GM23338 (cell line): ENCODE measurements around the gene DNAI7. TPM values are rescaled to one million over a fixed set of nuclear protein-coding genes. Genes with fewer than 3 reads are reported as not detected.

Experiments
- ATAC-seq: fragments of 200-7000 bp; cut with Tn5 transposase; 3 replicates; pipeline ENCODE4 v1.9.1; 2020
- DNase-seq: peaks from one replicate; pipeline ENCODE4 v3.0.0-alpha.2; 2015; ENCODE audit warnings: low spot score
- H2AFZ ChIP-seq: fragments of 200-600 bp; sonication (generic); 2 replicates; pipeline ENCODE4 v1.8.0; 2016; ENCODE audit warnings: antibody characterized with exemption, mild to moderate bottlenecking, moderate library complexity
- H3F3A ChIP-seq: fragments of 200-600 bp; sonication (generic); replicated peaks from 2 replicates; pipeline ENCODE4 v1.8.0; 2017; ENCODE audit warnings: antibody characterized with exemption, mixed run types, low read depth
- H3K27ac ChIP-seq: fragments of 200-600 bp; sonication (generic); 2 replicates; pipeline ENCODE4 v1.6.1; 2016; ENCODE audit warnings: low read depth
- H3K27me3 ChIP-seq: fragments of 200-600 bp; sonication (generic); 2 replicates; pipeline ENCODE4 v1.8.0; 2016; ENCODE audit warnings: mild to moderate bottlenecking, mixed run types, moderate library complexity; ENCODE audit not compliant: insufficient read depth
- H3K36me3 ChIP-seq: fragments of 200-600 bp; sonication (generic); 2 replicates; pipeline ENCODE4 v1.8.0; 2016; ENCODE audit warnings: mild to moderate bottlenecking; ENCODE audit not compliant: insufficient read depth
- H3K4me1 ChIP-seq: fragments of 200-600 bp; sonication (generic); 2 replicates; pipeline ENCODE4 v1.8.0; 2016; ENCODE audit warnings: mild to moderate bottlenecking, moderate library complexity; ENCODE audit not compliant: insufficient read depth
- H3K4me2 ChIP-seq: fragments of 200-600 bp; sonication (generic); 2 replicates; pipeline ENCODE4 v1.7.1; 2017; ENCODE audit warnings: mixed run types
- H3K4me3 ChIP-seq: fragments of 200-600 bp; sonication (generic); 2 replicates; pipeline ENCODE4 v1.6.1; 2016; ENCODE audit warnings: mixed run types
- H3K79me2 ChIP-seq: fragments of 200-600 bp; sonication (generic); replicated peaks from 2 replicates; pipeline ENCODE4 v1.8.0; 2017; ENCODE audit warnings: mild to moderate bottlenecking; ENCODE audit not compliant: insufficient read depth
- H3K9me2 ChIP-seq: fragments of 200-600 bp; sonication (generic); 2 replicates; pipeline ENCODE4 v1.8.0; 2017; ENCODE audit not compliant: insufficient read depth
- H4K20me1 ChIP-seq: fragments of 200-600 bp; sonication (generic); replicated peaks from 2 replicates; pipeline ENCODE4 v1.8.0; 2017; ENCODE audit warnings: mild to moderate bottlenecking; ENCODE audit not compliant: insufficient read depth
- H3K27ac Mint-ChIP-seq: 2 replicates; pipeline ENCODE4 v1.8.0; 2020; ENCODE audit warnings: inconsistent platforms, mild to moderate bottlenecking, moderate library complexity, mixed read lengths
- H3K27me3 Mint-ChIP-seq: 3 replicates; pipeline ENCODE4 v1.8.0; 2022; ENCODE audit warnings: low read depth, mild to moderate bottlenecking, moderate library complexity, mixed read lengths, inconsistent platforms; ENCODE audit not compliant: insufficient read depth, poor library complexity
- H3K36me3 Mint-ChIP-seq: 3 replicates; pipeline ENCODE4 v1.8.0; 2021; ENCODE audit warnings: low read depth, mild to moderate bottlenecking, inconsistent platforms, moderate library complexity, mixed read lengths
- H3K4me1 Mint-ChIP-seq: 3 replicates; pipeline ENCODE4 v1.8.0; 2020; ENCODE audit warnings: mild to moderate bottlenecking, inconsistent platforms, mixed read lengths
- H3K4me3 Mint-ChIP-seq: 3 replicates; pipeline ENCODE4 v1.8.0; 2021; ENCODE audit warnings: moderate library complexity, mild to moderate bottlenecking, inconsistent platforms, mixed read lengths
- H3K9me3 Mint-ChIP-seq: 3 replicates; pipeline ENCODE4 v1.8.0; 2020; ENCODE audit warnings: moderate library complexity, mild to moderate bottlenecking, inconsistent platforms, mixed read lengths
- CREB1 ChIP-seq: fragments of 250-450 bp; sonication (Bioruptor Pico); IDR thresholded peaks from 2 replicates; pipeline ENCODE4 v1.5.0; 2020; ENCODE audit warnings: low read depth, mild to moderate bottlenecking, moderate library complexity
- CTCF ChIP-seq, 2 experiments: fragments of 200-600 bp in 1 of 2; sonication (generic) in 1 of 2; conservative IDR thresholded peaks; 2 replicates each; pipeline versions ENCODE4 v1.5.1 to v1.6.1; 2016 to 2017; ENCODE audit warnings: antibody characterized with exemption in 2 of 2, low read depth in 2 of 2, mild to moderate bottlenecking in 2 of 2, moderate library complexity in 1 of 2
- ETS1 ChIP-seq: IDR thresholded peaks from 2 replicates; pipeline ENCODE4 v1.6.1; 2016; ENCODE audit warnings: antibody characterized with exemption
- EZH2 ChIP-seq: fragments of 200-600 bp; sonication (generic); IDR thresholded peaks from one replicate; pipeline ENCODE4 v1.8.0; 2017; ENCODE audit warnings: antibody characterized with exemption, mild to moderate bottlenecking, low read depth; ENCODE audit not compliant: unreplicated experiment
- EZH2phosphoT487 ChIP-seq: fragments of 200-600 bp; sonication (generic); IDR thresholded peaks from one replicate; pipeline ENCODE4 v1.8.1; 2018; ENCODE audit warnings: antibody characterized with exemption; ENCODE audit not compliant: unreplicated experiment
- JUNB ChIP-seq: IDR thresholded peaks from one replicate; pipeline ENCODE4 v1.6.1; 2016; ENCODE audit warnings: antibody characterized with exemption; ENCODE audit not compliant: unreplicated experiment
- NANOG ChIP-seq: IDR thresholded peaks from 2 replicates; pipeline ENCODE4 v1.6.1; 2016; ENCODE audit warnings: antibody characterized with exemption, borderline replicate concordance
- STAT1 ChIP-seq: IDR thresholded peaks from one replicate; pipeline ENCODE4 v1.6.1; 2016; ENCODE audit warnings: antibody characterized with exemption; ENCODE audit not compliant: unreplicated experiment
- ZNF114 ChIP-seq: fragments of 250-450 bp; sonication (Bioruptor Pico); IDR thresholded peaks from 2 replicates; pipeline ENCODE4 v1.5.0; 2020; ENCODE audit warnings: mild to moderate bottlenecking, moderate library complexity
- ZNF331 ChIP-seq: fragments of 250-450 bp; sonication (Bioruptor Pico); IDR thresholded peaks from 2 replicates; pipeline ENCODE4 v1.5.0; 2020; ENCODE audit warnings: low read depth, mild to moderate bottlenecking, moderate library complexity
- ZNF462 ChIP-seq: fragments of 250-450 bp; sonication (Bioruptor Pico); IDR thresholded peaks from 2 replicates; pipeline ENCODE4 v1.5.0; 2020; ENCODE audit warnings: mild to moderate bottlenecking, moderate library complexity
- polyA plus RNA-seq: library from polyadenylated mRNA; unstranded; fragments of >200 nt; fragmentation: Nextera tagmentation; extraction: Ambion mirVana; gene quantifications from 2 replicates; pipeline ENCODE4 v1.2.1, GENCODE V29; 2016
- total RNA-seq: library from RNA; depleted of rRNA; stranded (reverse); fragments of >200 nt; shearing (Covaris generic); gene quantifications from 2 replicates; pipeline ENCODE4 v1.2.3, GENCODE V29; 2014

Gene DNAI7
- total and polyA plus RNA-seq, 2 experiments from 2014 or later = 0.08 TPM; not detected in 1

GRCh38 chr12:25162866-25163265, 32.1 kb downstream of the DNAI7 start (continued):
- no peak for TF ChIP-seq NANOG
- TF ChIP-seq ZNF114 (CRISPR knock-in tag) = no peak
- no peak for TF ChIP-seq ETS1
- no peak for TF ChIP-seq CTCF (conservative IDR thresholded peaks at IDR 0.05; ENCODE audit: low read depth in 2 of 2)

GRCh38 chr12:25156061-25156460, 38.9 kb downstream of the DNAI7 start:
- Mint-ChIP-seq H3K4me3 (no peak overlapping the region), H3K4me1 (peaks cover 15% of the 10 kb centered on the region), H3K27ac (no peak overlapping the region), H3K9me3 (no peaks in the 10 kb centered on the region), H3K27me3 (peaks cover 4% of the 10 kb centered on the region), H3K36me3 (no peaks in the 10 kb centered on the region)
- Histone ChIP-seq H3F3A (no peaks in the 10 kb centered on the region), H3K4me1 (peaks cover 17% of the 10 kb centered on the region), H3K4me3 (no peak overlapping the region), H3K27ac (no peak overlapping the region), H4K20me1 (no peaks in the 10 kb centered on the region; the same call in 1 of the 2 replicates), H3K36me3 (no peaks in the 10 kb centered on the region), H3K9me2 (no peaks in the 10 kb centered on the region), H2AFZ (no peak overlapping the region), H3K79me2 (no peaks in the 10 kb centered on the region), H3K4me2 (no peak overlapping the region), H3K27me3 (no peaks in the 10 kb centered on the region)
- TF ChIP-seq CTCF (conservative IDR thresholded peaks at IDR 0.05; ENCODE audit: low read depth in 2 of 2) (no peak), NANOG (no peak), ETS1 (no peak), ZNF114 (CRISPR knock-in tag) (no peak), ZNF462 (CRISPR knock-in tag) (no peak), STAT1 (no peak), ZNF331 (CRISPR knock-in tag) (no peak), EZH2 (no peak), EZH2phosphoT487 (no peak), JUNB (no peak), CREB1 (CRISPR knock-in tag) (no peak)
- DNase-seq (no peak), ATAC-seq (no peak)
